ENCODE results near the gene SLC17A7.

SLC17A7 gene

GRCh38 chr19:49430172-49430677 lies 11.1 kb downstream of the SLC17A7 start:
- no peak for TF ChIP-seq FOXP2 (optimal IDR thresholded peaks at IDR 0.05; ENCODE audit: borderline replicate concordance, extremely low read depth, extremely low read length, insufficient read depth)
- TF ChIP-seq SIN3A (IDR thresholded peaks at IDR 0.05; ENCODE audit: borderline replicate concordance, insufficient read depth, low read length) = no peak
- no peak for TF ChIP-seq REST (IDR thresholded peaks at IDR 0.05; ENCODE audit: insufficient read depth in 1 of 2, low read depth in 2 of 2, low read length in 2 of 2)
- TF ChIP-seq POLR2AphosphoS5 (IDR thresholded peaks at IDR 0.05; ENCODE audit: low read depth, low read length) = no peak
- no peak for TF ChIP-seq TAF1 (IDR thresholded peaks at IDR 0.05; ENCODE audit: borderline replicate concordance, insufficient read depth, low read length)

GRCh38 chr19:49428547-49429451 lies 12.5 kb downstream of the SLC17A7 start:
- TF ChIP-seq TAF1 (IDR thresholded peaks at IDR 0.05; ENCODE audit: borderline replicate concordance, insufficient read depth, low read length) (no peak), SIN3A (IDR thresholded peaks at IDR 0.05; ENCODE audit: borderline replicate concordance, insufficient read depth, low read length) (no peak), FOXP2 (optimal IDR thresholded peaks at IDR 0.05; ENCODE audit: borderline replicate concordance, extremely low read depth, extremely low read length, insufficient read depth) (no peak), POLR2AphosphoS5 (IDR thresholded peaks at IDR 0.05; ENCODE audit: low read depth, low read length) (no peak), REST (IDR thresholded peaks at IDR 0.05; ENCODE audit: insufficient read depth in 1 of 2, low read depth in 2 of 2, low read length in 2 of 2) (no peak)

GRCh38 chr19:49427855-49428546 lies 13.3 kb downstream of the SLC17A7 start:
- TF ChIP-seq TAF1 (IDR thresholded peaks at IDR 0.05; ENCODE audit: borderline replicate concordance, insufficient read depth, low read length) (no peak), SIN3A (IDR thresholded peaks at IDR 0.05; ENCODE audit: borderline replicate concordance, insufficient read depth, low read length) (no peak), FOXP2 (optimal IDR thresholded peaks at IDR 0.05; ENCODE audit: borderline replicate concordance, extremely low read depth, extremely low read length, insufficient read depth) (no peak), REST (IDR thresholded peaks at IDR 0.05; ENCODE audit: insufficient read depth in 1 of 2, low read depth in 2 of 2, low read length in 2 of 2) (no peak), POLR2AphosphoS5 (IDR thresholded peaks at IDR 0.05; ENCODE audit: low read depth, low read length) (no peak)

GRCh38 chr19:49427339-49427738 lies 14.0 kb downstream of the SLC17A7 start:
- no peak for TF ChIP-seq SIN3A (IDR thresholded peaks at IDR 0.05; ENCODE audit: borderline replicate concordance, insufficient read depth, low read length)
- TF ChIP-seq TAF1 (IDR thresholded peaks at IDR 0.05; ENCODE audit: borderline replicate concordance, insufficient read depth, low read length) = no peak
- no peak for TF ChIP-seq POLR2AphosphoS5 (IDR thresholded peaks at IDR 0.05; ENCODE audit: low read depth, low read length)
- TF ChIP-seq FOXP2 (optimal IDR thresholded peaks at IDR 0.05; ENCODE audit: borderline replicate concordance, extremely low read depth, extremely low read length, insufficient read depth) = no peak
- no peak for TF ChIP-seq REST (IDR thresholded peaks at IDR 0.05; ENCODE audit: insufficient read depth in 1 of 2, low read depth in 2 of 2, low read length in 2 of 2)

All from PFSK-1 (cell line).